Fibroblast of skin of back (primary cell): ENCODE data around the gene STX18. TPM values are rescaled to one million over a fixed set of nuclear protein-coding genes. Genes with fewer than 3 reads are reported as not detected.
"Not testable (repeated sequence)": the region's sequence is repeated elsewhere in the genome, so short reads cannot be mapped to it uniquely, and the experiment has no call there.

Source experiments
- DNase-seq: peaks from one replicate; pipeline ENCODE4 v3.0.0-alpha.2; 2013
- polyA plus RNA-seq, 2 experiments: library from polyadenylated mRNA; unstranded; fragments of 120-200 nt; gene quantifications; one replicate each; pipeline ENCODE4 v1.2.1, GENCODE V29; 2013; ENCODE audit not compliant: insufficient read length in 2 of 2

Gene STX18
- polyA plus RNA-seq (2013, experiment 1 of 2; ENCODE audit: insufficient read length), result 31.2 TPM
- 29.4 TPM for polyA plus RNA-seq (2013, experiment 2 of 2; ENCODE audit: insufficient read length)

- peak; percentile 82 for DNase-seq
Observed at GRCh38 chr4:4541661-4542570, at the start of gene STX18. TSS of gene STX18 (minus strand) at chr4:4542048. CDS start at chr4:4541964, 84 bp downstream.

- DNase-seq, result no peak
Observed at GRCh38 chr4:4591071-4591470, 49.2 kb upstream of the STX18 start.

- peak; percentile 37 for DNase-seq
Observed at GRCh38 chr4:4590546-4590945, 48.7 kb upstream of the STX18 start.

GRCh38 chr4:4585012-4585670 lies 43.3 kb upstream of the STX18 start:
- DNase-seq, result peak; percentile 81

GRCh38 chr4:4583606-4584005 lies 41.8 kb upstream of the STX18 start:
- DNase-seq, result no peak

GRCh38 chr4:4582653-4583052 lies 40.8 kb upstream of the STX18 start:
- no peak for DNase-seq

GRCh38 chr4:4580494-4580893 lies 38.6 kb upstream of the STX18 start:
- no peak for DNase-seq

GRCh38 chr4:4578981-4579380 lies 37.1 kb upstream of the STX18 start:
- DNase-seq, result no peak

- no peak for DNase-seq
Observed at GRCh38 chr4:4577359-4577875, 35.6 kb upstream of the STX18 start.

- DNase-seq, result peak; percentile 58
Observed at GRCh38 chr4:4575284-4576211, 33.7 kb upstream of the STX18 start.

- peak; percentile 84 for DNase-seq
Observed at GRCh38 chr4:4574792-4575191, 32.9 kb upstream of the STX18 start.

- DNase-seq, result no peak
Observed at GRCh38 chr4:4574052-4574451, 32.2 kb upstream of the STX18 start.

GRCh38 chr4:4572821-4573220 lies 31.0 kb upstream of the STX18 start:
- no peak for DNase-seq

GRCh38 chr4:4569861-4570260 lies 28.0 kb upstream of the STX18 start:
- not testable (repeated sequence) for DNase-seq

GRCh38 chr4:4568806-4569427 lies 27.1 kb upstream of the STX18 start:
- peak; percentile 27 for DNase-seq

- DNase-seq, result not testable (repeated sequence)
Observed at GRCh38 chr4:4566359-4566758, 24.5 kb upstream of the STX18 start.

- no peak for DNase-seq
Observed at GRCh38 chr4:4564522-4564921, 22.7 kb upstream of the STX18 start.

- DNase-seq, result no peak
Observed at GRCh38 chr4:4560642-4561041, 18.8 kb upstream of the STX18 start.

- DNase-seq, result no peak
Observed at GRCh38 chr4:4560136-4560535, 18.3 kb upstream of the STX18 start.

GRCh38 chr4:4559596-4559995 lies 17.7 kb upstream of the STX18 start:
- peak; percentile 71 for DNase-seq

- no peak for DNase-seq
Observed at GRCh38 chr4:4558881-4559280, 17.0 kb upstream of the STX18 start.

GRCh38 chr4:4555916-4556315 lies 14.1 kb upstream of the STX18 start:
- peak; percentile 94 for DNase-seq
